HepG2 (cell line): ENCODE data around the gene OBP2A. TPM values are rescaled to one million over a fixed set of nuclear protein-coding genes. Genes with fewer than 3 reads are reported as not detected.

Source experiments
- BCL3 ChIP-seq: sonication (generic); formaldehyde crosslinking; IDR thresholded peaks from 2 replicates; pipeline ENCODE4 v1.5.1; 2020; ENCODE audit warnings: mild to moderate bottlenecking, missing genetic modification reagents, moderate library complexity
- BRD4 ChIP-seq: sonication (generic); formaldehyde crosslinking; IDR thresholded peaks from 2 replicates; pipeline ENCODE4 v1.4.0; 2020; ENCODE audit warnings: missing genetic modification reagents
- DRAP1 ChIP-seq: IDR thresholded peaks from 2 replicates; pipeline ENCODE4 v1.6.1; 2016; ENCODE audit warnings: missing genetic modification reagents, missing compliant biosample characterization
- GABPB1 ChIP-seq: IDR thresholded peaks from 2 replicates; pipeline ENCODE4 v1.6.1; 2016; ENCODE audit warnings: mild to moderate bottlenecking, missing genetic modification reagents, moderate library complexity, missing compliant biosample characterization
- GATAD1 ChIP-seq: IDR thresholded peaks from 2 replicates; pipeline ENCODE4 v1.6.1; 2016; ENCODE audit warnings: missing genetic modification reagents, missing compliant biosample characterization
- GATAD2A ChIP-seq: IDR thresholded peaks from 2 replicates; pipeline ENCODE4 v1.6.1; 2016
- HNF1B ChIP-seq: sonication (generic); formaldehyde crosslinking; IDR thresholded peaks from 2 replicates; pipeline ENCODE4 v1.5.1; 2020; ENCODE audit warnings: mild to moderate bottlenecking, moderate library complexity, missing genetic modification reagents
- HNRNPK ChIP-seq: fragments of 200-400 bp; formaldehyde crosslinking; IDR thresholded peaks from 2 replicates; pipeline ENCODE4 v1.6.1; 2018; ENCODE audit warnings: low read length, low read depth, moderate library complexity, mild to moderate bottlenecking; ENCODE audit not compliant: poor library complexity, severe bottlenecking
- NAIF1 ChIP-seq: sonication (generic); formaldehyde crosslinking; IDR thresholded peaks from 2 replicates; pipeline ENCODE4 v1.5.0; 2020; ENCODE audit warnings: mild to moderate bottlenecking, missing genetic modification reagents, borderline replicate concordance
- PCBP1 ChIP-seq: fragments of 200-400 bp; formaldehyde crosslinking; IDR thresholded peaks from 2 replicates; pipeline ENCODE4 v1.6.1; 2017; ENCODE audit warnings: mild to moderate bottlenecking, low read depth, low read length, borderline replicate concordance
- PHF20 ChIP-seq: sonication (generic); formaldehyde crosslinking; IDR thresholded peaks from 2 replicates; pipeline ENCODE4 v1.5.0; 2020; ENCODE audit warnings: mild to moderate bottlenecking, missing genetic modification reagents
- PLRG1 ChIP-seq: fragments of 450-650 bp; conservative IDR thresholded peaks from 2 replicates; pipeline ENCODE4 v1.6.1; 2016
- TBX3 ChIP-seq: fragments of 450-650 bp; IDR thresholded peaks from 2 replicates; pipeline ENCODE4 v1.6.1; 2017; ENCODE audit warnings: antibody characterized with exemption, mild to moderate bottlenecking, inconsistent platforms, borderline replicate concordance
- THRA ChIP-seq: sonication (generic); formaldehyde crosslinking; IDR thresholded peaks from 2 replicates; pipeline ENCODE4 v1.4.0; 2020; ENCODE audit warnings: missing genetic modification reagents, borderline replicate concordance
- XRCC5 ChIP-seq: fragments of 200-400 bp; formaldehyde crosslinking; optimal IDR thresholded peaks from 2 replicates; pipeline ENCODE3; 2017; ENCODE audit warnings: mild to moderate bottlenecking, low read length
- ZBTB7B ChIP-seq: sonication (generic); formaldehyde crosslinking; IDR thresholded peaks from 2 replicates; pipeline ENCODE4 v1.4.0; 2020; ENCODE audit warnings: missing genetic modification reagents
- ZFP36L2 ChIP-seq: sonication (generic); formaldehyde crosslinking; IDR thresholded peaks from 2 replicates; pipeline ENCODE4 v1.4.0; 2020; ENCODE audit warnings: missing genetic modification reagents
- ZNF232 ChIP-seq: sonication (generic); formaldehyde crosslinking; IDR thresholded peaks from 2 replicates; pipeline ENCODE4 v1.4.0; 2020; ENCODE audit warnings: missing genetic modification reagents, borderline replicate concordance
- ZNF431 ChIP-seq: sonication (generic); formaldehyde crosslinking; IDR thresholded peaks from 2 replicates; pipeline ENCODE4 v1.9.0; 2022; ENCODE audit warnings: missing genetic modification reagents, low read depth, mild to moderate bottlenecking, borderline replicate concordance
- ZNF572 ChIP-seq: sonication (generic); formaldehyde crosslinking; IDR thresholded peaks from 2 replicates; pipeline ENCODE4 v1.5.1; 2020; ENCODE audit warnings: mild to moderate bottlenecking, missing genetic modification reagents
- ZNF619 ChIP-seq: sonication (generic); formaldehyde crosslinking; IDR thresholded peaks from 2 replicates; pipeline ENCODE4 v1.4.0; 2020; ENCODE audit warnings: mild to moderate bottlenecking, missing genetic modification reagents
- polyA plus RNA-seq, 8 experiments: library from polyadenylated mRNA; depleted of rRNA in 3 of 8; stranded (reverse) in 7 of 8; unstranded in 1 of 8; fragments of >200 nt; fragmentation: Illumina TruSeq in 4 of 8; extraction: Trizol in 4 of 8; gene quantifications; 2 replicates each; pipeline versions ENCODE4 v1.2.1 to v1.2.3, GENCODE V29; 2011 to 2016; ENCODE audit warnings: low read depth in 4 of 8, missing spikeins in 1 of 8, mixed read lengths in 1 of 8; ENCODE audit not compliant: insufficient read depth in 1 of 8
- total RNA-seq, 5 experiments: library from RNA; depleted of rRNA; stranded (reverse); fragments of >200 nt; fragmentation: Illumina TruSeq; extraction: Trizol; gene quantifications; 2 replicates each; pipeline ENCODE4 v1.2.3, GENCODE V29; 2016; ENCODE audit warnings: low read depth in 1 of 5

OBP2A gene
- total and polyA plus RNA-seq, 2 of the 13 experiments (the other 11 are each of a cell fraction or from before 2014, with no cell fraction given) = 0.32 TPM; not detected in 1

- no peak for TF ChIP-seq ZNF619 (CRISPR knock-in tag)
- no peak for TF ChIP-seq GATAD2A (CRISPR knock-in tag)
- no peak for TF ChIP-seq TBX3
- TF ChIP-seq HNF1B = no peak
- no peak for TF ChIP-seq ZNF232
- peak; percentile 11 for TF ChIP-seq XRCC5
- TF ChIP-seq DRAP1 (CRISPR knock-in tag) = no peak
- no peak for TF ChIP-seq ZBTB7B (CRISPR knock-in tag)
- TF ChIP-seq PCBP1 = 0 out of 2 replicates have a peak, but pooled peaks have one; percentile 12
- TF ChIP-seq BCL3 (CRISPR knock-in tag) = 0 out of 2 replicates have a peak, but pooled peaks have one; percentile 17
- no peak for TF ChIP-seq NAIF1 (CRISPR knock-in tag)
- no peak for TF ChIP-seq GATAD1
- peak; percentile 63; the same call in 1 of the 2 replicates for TF ChIP-seq GABPB1 (CRISPR knock-in tag)
- 0 out of 2 replicates have a peak, but pooled peaks have one; percentile 24 for TF ChIP-seq THRA (CRISPR knock-in tag)
- no peak for TF ChIP-seq BRD4 (CRISPR knock-in tag)
- no peak for TF ChIP-seq HNRNPK
- no peak for TF ChIP-seq PHF20
- no peak for TF ChIP-seq ZFP36L2 (CRISPR knock-in tag)
- no peak for TF ChIP-seq PLRG1
- TF ChIP-seq ZNF431 (CRISPR knock-in tag) = no peak
- no peak for TF ChIP-seq ZNF572
Observed at GRCh38 chr9:135506327-135507103, 39.4 kb upstream of the OBP2A start (continued).
